ENCODE results near the gene NTRK1. TPM values are rescaled to one million over a fixed set of nuclear protein-coding genes. Genes with fewer than 3 reads are reported as not detected.

Gene NTRK1
- total and polyA plus RNA-seq, 2 donors (not counting 1 experiment from before 2014, with no cell fraction given): not detected

DNA sequence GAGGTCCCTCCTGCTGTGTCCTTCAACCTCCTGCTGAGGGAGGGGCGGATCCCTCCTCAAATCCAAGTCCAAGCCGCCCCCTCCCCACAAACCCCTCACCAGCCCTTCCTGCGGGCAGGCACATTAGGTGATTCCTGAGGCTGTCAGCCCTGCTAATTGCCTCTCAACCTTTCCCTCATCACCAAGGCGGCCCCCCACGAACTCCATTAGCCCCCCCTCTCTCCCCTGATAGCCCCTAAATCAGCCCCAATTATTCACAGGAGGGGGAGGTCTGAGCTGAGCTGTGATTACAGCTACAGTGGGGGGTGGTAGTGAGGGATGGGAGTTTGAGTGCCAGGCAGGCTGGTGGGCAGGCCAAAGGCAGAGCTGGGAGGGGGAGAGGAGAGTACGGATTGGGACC, 27.1 kb downstream of the NTRK1 start:
- Histone ChIP-seq H3K4me3 (replicated peaks in 1 of 4; ENCODE audit: control extremely low read depth in 1 of 4, insufficient read depth in 1 of 4, low read depth in 3 of 4, low read length in 4 of 4) (no peak overlapping the region), H3K27me3 (ENCODE audit: control insufficient read depth, insufficient read depth, low read length) (peaks cover 39% of the 10 kb centered on the region), H3K9ac (ENCODE audit: insufficient read depth, low read length) (no peak overlapping the region), H3K9me3 (ENCODE audit: control insufficient read depth, insufficient read depth, low read depth, low read length) (no peaks in the 10 kb centered on the region), H3K36me3 (ENCODE audit: control insufficient read depth, insufficient read depth, low read length) (no peaks in the 10 kb centered on the region), H3K79me2 (ENCODE audit: control insufficient read depth, insufficient read depth, low read length) (no peaks in the 10 kb centered on the region), H3K4me1 (ENCODE audit: control insufficient read depth, extremely low read depth, insufficient read depth, low read length) (no peaks in the 10 kb centered on the region), H2AFZ (ENCODE audit: low read length) (no peak overlapping the region), H3K27ac (ENCODE audit: insufficient read depth, low read length) (no peak overlapping the region), H4K20me1 (ENCODE audit: control insufficient read depth, extremely low read depth, insufficient read depth, low read length) (no peaks in the 10 kb centered on the region), H3K4me2 (ENCODE audit: extremely low read depth, insufficient read depth, low read length) (no peak overlapping the region)
- TF ChIP-seq CTCF (conservative IDR thresholded peaks at IDR 0.05 in 1 of 2, IDR thresholded peaks at IDR 0.05 in 1 of 2; ENCODE audit: low read depth in 1 of 2, low read length in 2 of 2) (no peak), EZH2 (IDR thresholded peaks at IDR 0.05; ENCODE audit: low read length, missing control alignments) (no peak)
- DNase-seq (ENCODE audit: low read depth in 2 of 2): no peak

- H2AFZ ChIP-seq (ENCODE audit: low read length): no peak overlapping the region
- no peaks in the 10 kb centered on the region for H3K9me3 ChIP-seq (ENCODE audit: control insufficient read depth, insufficient read depth, low read depth, low read length)
- peaks cover 16% of the 10 kb centered on the region for H3K79me2 ChIP-seq (ENCODE audit: control insufficient read depth, insufficient read depth, low read length)
- no peak overlapping the region for H3K9ac ChIP-seq (ENCODE audit: insufficient read depth, low read length)
- TF ChIP-seq CTCF (conservative IDR thresholded peaks at IDR 0.05 in 1 of 2, IDR thresholded peaks at IDR 0.05 in 1 of 2; ENCODE audit: low read depth in 1 of 2, low read length in 2 of 2) (peak; percentile 66 to 93), EZH2 (IDR thresholded peaks at IDR 0.05; ENCODE audit: low read length, missing control alignments) (no peak)
- no peak overlapping the region for H3K27ac ChIP-seq (ENCODE audit: insufficient read depth, low read length)
- H3K4me3 ChIP-seq (replicated peaks in 1 of 4; ENCODE audit: control extremely low read depth in 1 of 4, insufficient read depth in 1 of 4, low read depth in 3 of 4, low read length in 4 of 4): no peak overlapping the region
- H3K4me1 ChIP-seq (ENCODE audit: control insufficient read depth, extremely low read depth, insufficient read depth, low read length): peaks cover under 1% of the 10 kb centered on the region
- H4K20me1 ChIP-seq (ENCODE audit: control insufficient read depth, extremely low read depth, insufficient read depth, low read length): no peaks in the 10 kb centered on the region
- no peak overlapping the region for H3K4me2 ChIP-seq (ENCODE audit: extremely low read depth, insufficient read depth, low read length)
- H3K27me3 ChIP-seq (ENCODE audit: control insufficient read depth, insufficient read depth, low read length): peaks cover 19% of the 10 kb centered on the region
- peak; percentile 59 to 85 for DNase-seq (ENCODE audit: low read depth in 2 of 2)
- no peaks in the 10 kb centered on the region for H3K36me3 ChIP-seq (ENCODE audit: control insufficient read depth, insufficient read depth, low read length)
Measured at GRCh38 chr1:156889802-156890580, 29.3 kb downstream of the NTRK1 start.

DNA sequence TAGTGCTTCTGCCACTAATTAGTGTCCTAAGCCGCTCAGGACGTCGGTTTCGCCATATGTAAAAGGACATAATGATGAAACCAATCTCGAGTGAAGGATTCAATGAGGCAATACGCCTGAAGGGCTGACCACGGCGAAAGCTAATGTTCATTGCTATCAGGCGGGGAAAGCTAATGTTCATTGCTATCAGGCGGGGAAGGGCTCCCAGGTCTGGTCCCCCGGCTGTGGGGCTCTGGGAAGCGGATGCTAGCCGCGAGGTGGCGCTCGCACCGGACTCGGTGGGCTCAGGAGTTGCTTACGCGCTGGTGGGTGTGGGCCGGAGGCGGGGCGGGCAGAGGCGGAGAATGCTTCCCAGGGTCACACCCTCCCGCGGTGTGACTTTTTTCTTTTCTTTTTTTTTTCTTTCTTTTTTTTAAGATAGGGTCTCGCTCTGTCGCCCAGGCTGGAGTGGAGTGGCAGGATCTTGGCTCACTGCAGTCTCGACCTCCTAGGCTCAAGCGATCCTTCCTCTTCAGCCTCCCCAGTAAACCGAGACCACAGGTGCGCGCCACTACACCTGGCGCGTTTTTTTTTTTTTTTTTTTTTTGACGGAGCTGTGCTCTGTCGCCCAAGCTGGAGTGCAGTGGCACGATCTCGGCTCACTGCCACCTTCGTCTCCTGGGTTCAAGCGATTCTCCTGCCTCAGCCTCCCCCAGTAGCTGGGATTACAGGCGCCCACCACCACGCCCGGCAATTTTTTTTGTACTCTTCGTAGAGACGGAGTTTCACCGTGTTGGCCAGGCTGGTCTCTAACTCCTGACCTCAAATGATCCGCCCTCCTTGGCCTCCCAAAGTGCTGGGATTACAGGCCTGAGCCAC, 31.8 kb downstream of the NTRK1 start:
- no peak overlapping the region for H3K9ac ChIP-seq (ENCODE audit: insufficient read depth, low read length)
- H3K4me2 ChIP-seq (ENCODE audit: extremely low read depth, insufficient read depth, low read length): peak overlapping the region; percentile 39
- peak; percentile 82 to 87 for DNase-seq (ENCODE audit: low read depth in 2 of 2)

More for the DNA sequence above, 31.8 kb downstream of the NTRK1 start:
- Histone ChIP-seq H3K4me3 (replicated peaks in 1 of 4; ENCODE audit: control extremely low read depth in 1 of 4, insufficient read depth in 1 of 4, low read depth in 3 of 4, low read length in 4 of 4) (peak overlapping the region in 3 of 4 experiments; percentile 14 to 44 (median 39)), H3K36me3 (ENCODE audit: control insufficient read depth, insufficient read depth, low read length) (peaks cover 1% of the 10 kb centered on the region), H3K27ac (ENCODE audit: insufficient read depth, low read length) (no peak overlapping the region), H3K27me3 (ENCODE audit: control insufficient read depth, insufficient read depth, low read length) (peaks cover 11% of the 10 kb centered on the region), H2AFZ (ENCODE audit: low read length) (peak overlapping the region; percentile 5), H3K4me1 (ENCODE audit: control insufficient read depth, extremely low read depth, insufficient read depth, low read length) (peaks cover 20% of the 10 kb centered on the region), H3K9me3 (ENCODE audit: control insufficient read depth, insufficient read depth, low read depth, low read length) (no peaks in the 10 kb centered on the region), H4K20me1 (ENCODE audit: control insufficient read depth, extremely low read depth, insufficient read depth, low read length) (no peaks in the 10 kb centered on the region), H3K79me2 (ENCODE audit: control insufficient read depth, insufficient read depth, low read length) (peaks cover 23% of the 10 kb centered on the region)
- TF ChIP-seq CTCF (conservative IDR thresholded peaks at IDR 0.05 in 1 of 2, IDR thresholded peaks at IDR 0.05 in 1 of 2; ENCODE audit: low read depth in 1 of 2, low read length in 2 of 2): peak; percentile 76 to 78
- no peak for TF ChIP-seq EZH2 (IDR thresholded peaks at IDR 0.05; ENCODE audit: low read length, missing control alignments)
